Activated T-helper 1 cell treated with Interleukin-2 at 50 U/mL for 16 hours (primary cell): ENCODE data around the gene LRR1.
A peak's percentile ranks its signal among the peaks of the same experiment; 100 is the strongest.
"Not testable (repeated sequence)": the region's sequence is repeated elsewhere in the genome, so short reads cannot be mapped to it uniquely, and the experiment has no call there.

Source experiments
- DNase-seq: peaks from one replicate; pipeline ENCODE4 v3.0.0-alpha.2; 2020; ENCODE audit warnings: low read depth

The LRR1 gene, protein sequence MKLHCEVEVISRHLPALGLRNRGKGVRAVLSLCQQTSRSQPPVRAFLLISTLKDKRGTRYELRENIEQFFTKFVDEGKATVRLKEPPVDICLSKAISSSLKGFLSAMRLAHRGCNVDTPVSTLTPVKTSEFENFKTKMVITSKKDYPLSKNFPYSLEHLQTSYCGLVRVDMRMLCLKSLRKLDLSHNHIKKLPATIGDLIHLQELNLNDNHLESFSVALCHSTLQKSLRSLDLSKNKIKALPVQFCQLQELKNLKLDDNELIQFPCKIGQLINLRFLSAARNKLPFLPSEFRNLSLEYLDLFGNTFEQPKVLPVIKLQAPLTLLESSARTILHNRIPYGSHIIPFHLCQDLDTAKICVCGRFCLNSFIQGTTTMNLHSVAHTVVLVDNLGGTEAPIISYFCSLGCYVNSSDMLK

DNA sequence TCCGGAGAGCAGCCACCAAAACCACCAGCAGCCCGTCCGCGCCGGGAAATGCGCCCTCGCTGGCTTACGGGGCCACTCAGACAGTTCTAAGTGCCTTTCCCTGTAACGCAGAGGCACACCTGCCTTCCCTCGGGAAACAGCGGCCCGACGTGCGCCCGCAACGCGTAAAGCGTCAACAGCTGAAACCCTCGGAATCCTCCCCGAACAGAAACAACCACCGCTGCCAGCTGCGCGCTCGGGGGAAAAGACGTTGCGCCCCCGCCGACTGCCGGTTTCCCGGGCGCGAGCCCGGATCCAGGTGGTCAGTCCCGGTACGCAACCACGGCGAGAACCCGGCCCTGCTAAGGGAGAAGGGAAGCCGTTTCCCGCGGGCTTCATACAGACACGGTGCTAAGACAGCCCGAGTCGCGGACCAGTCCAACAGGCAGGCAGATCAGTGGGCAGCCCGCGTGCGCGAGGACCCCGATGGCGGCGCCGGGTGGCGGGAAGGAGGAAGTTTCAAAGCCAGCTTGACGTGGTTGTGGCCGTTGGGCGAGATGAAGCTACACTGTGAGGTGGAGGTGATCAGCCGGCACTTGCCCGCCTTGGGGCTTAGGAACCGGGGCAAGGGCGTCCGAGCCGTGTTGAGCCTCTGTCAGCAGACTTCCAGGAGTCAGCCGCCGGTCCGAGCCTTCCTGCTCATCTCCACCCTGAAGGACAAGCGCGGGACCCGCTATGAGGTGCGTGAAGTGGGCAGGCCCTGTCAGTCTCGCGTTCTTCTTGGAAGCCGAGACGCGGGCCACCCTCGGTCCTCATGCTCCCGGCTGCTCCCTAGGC, at the start of gene LRR1:
TSS of gene LRR1 (plus strand) at position 456 of the 816 bp plus-strand sequence. CDS start at position 537, 81 bp downstream.
- peak; percentile 74 for DNase-seq

DNA sequence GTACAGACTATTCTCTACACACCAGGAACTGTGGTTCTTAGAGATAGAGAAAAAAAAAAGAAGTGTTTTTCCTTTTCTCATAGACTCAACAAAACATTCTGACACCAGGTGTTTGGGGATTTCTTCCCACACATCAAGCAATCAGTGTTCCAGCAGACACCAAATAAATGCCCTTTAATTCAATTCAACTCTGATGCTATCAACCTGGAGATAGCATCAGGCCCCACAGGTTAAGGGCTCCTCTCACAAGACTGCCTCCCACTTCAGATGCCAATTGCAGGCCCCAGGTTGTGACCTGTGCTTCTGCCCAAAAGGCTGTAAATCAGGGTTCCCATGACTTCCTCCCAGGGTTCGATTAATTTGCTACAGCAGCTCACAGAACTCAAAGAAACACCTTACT, 49.3 kb upstream of the LRR1 start:
- DNase-seq: no peak

DNA sequence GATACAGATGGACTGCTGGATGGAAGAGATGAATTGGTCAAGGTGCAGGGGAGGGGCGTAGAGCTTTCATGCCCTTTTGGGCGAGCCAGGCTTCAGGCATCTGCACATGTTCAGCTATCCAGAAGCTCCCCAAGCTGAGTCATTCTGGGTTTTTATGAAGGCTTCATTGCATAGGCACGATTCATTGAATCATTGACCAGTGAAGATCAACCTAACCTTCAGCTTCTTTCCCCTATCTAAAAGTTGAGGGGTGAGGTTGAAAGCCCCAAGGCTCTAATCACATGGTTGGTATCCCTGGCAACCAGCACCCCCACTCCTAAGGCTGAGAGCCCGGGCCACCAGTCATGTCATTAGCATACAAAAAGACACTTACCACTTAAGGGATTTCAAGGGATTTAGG, 48.9 kb upstream of the LRR1 start:
- DNase-seq: no peak

DNA sequence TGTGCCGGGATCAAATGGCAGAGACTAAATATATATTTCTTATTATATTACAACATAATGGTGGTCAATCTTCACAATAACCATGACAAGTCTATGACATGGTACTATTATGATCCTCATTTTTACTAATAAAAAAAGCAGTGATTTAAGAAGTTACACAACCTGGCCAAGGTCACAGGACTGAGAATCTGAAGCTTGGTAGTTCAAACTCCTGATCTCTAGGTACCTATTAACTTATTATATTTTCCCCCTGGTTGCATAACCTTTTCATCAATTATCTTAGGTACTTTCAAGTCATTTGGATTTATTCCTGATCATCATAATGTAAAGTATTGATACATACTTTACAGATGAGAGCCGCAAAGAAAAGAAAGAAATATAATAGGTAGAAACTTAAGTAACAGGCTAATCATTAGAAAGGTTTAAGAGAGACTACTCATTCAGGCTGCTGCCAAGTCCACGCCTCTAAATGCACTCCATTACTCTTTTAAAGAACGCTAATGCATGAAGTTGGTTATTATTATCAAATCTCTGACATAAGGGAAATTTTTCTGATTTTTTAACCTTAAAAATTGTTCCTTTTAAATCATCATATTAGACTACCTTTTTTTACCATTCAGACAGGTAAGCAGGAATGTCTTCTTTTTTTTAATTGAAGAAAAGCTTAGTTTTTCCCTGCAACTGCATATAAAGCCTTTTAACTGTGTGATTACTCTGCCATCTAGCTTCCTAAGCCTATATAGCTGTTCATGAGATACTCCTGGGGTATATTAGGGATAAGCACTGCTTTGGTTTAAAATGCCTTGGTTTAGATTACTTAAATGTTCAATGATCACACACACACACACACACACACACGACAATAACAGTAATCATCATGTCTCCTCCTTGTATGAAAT, 48.2 kb upstream of the LRR1 start:
- DNase-seq: no peak

DNA sequence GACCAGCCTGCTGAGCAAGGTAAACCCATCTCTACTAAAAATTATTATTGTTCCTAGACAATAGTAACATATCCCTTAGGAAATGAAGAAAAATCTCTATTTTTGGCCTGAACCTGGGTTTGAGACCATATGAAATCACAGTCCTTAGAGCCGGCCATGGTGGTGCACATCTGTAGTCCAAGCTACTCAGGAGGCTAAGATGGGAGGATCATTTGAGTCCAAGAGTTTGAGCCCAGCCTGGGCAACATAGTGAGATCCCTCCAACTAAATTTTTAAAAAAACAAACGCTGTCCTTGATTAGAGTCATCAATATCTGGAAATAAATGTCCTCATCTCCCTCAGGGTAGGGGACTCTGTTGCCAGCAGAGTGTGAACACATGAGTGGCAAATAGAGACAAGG, 47.2 kb upstream of the LRR1 start:
- no peak for DNase-seq

DNA sequence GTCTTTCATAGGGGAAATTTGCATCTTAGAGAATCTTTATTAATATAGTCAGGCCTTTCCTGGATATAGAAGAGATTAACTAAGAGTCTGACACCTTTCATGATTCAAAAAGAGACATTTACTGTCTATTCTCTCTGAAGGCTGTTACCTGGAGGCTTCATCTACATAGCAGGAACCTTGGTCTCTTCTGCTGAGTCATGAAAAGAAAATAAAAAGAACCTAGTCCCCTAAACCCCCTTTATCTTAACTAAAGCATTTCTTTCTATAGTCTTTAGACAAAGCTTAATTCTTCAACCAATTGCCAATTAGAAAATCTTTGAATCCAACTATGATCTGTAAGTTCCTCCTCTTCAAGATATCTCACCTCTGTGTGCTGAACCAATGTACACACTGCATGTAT, 45.6 kb upstream of the LRR1 start:
- no peak for DNase-seq

DNA sequence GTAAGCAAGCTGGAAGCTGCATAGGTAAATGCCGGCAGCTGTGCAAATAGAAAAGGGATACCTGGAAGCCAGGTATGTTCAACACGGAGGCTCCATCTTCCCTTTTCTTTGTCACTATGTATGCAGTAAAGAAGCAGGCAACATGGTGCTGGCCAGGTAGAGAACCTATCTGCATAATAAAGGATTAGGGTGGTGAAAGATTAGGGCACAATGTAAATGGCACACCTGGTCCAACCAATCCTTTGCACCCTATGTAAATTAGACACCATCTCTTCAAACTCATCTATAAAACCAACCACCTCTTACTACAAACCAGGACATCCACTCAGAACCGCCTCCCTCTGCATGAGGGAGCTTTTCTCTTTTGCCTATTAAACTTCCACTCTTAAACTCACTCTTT, 44.8 kb upstream of the LRR1 start:
- no peak for DNase-seq

DNA sequence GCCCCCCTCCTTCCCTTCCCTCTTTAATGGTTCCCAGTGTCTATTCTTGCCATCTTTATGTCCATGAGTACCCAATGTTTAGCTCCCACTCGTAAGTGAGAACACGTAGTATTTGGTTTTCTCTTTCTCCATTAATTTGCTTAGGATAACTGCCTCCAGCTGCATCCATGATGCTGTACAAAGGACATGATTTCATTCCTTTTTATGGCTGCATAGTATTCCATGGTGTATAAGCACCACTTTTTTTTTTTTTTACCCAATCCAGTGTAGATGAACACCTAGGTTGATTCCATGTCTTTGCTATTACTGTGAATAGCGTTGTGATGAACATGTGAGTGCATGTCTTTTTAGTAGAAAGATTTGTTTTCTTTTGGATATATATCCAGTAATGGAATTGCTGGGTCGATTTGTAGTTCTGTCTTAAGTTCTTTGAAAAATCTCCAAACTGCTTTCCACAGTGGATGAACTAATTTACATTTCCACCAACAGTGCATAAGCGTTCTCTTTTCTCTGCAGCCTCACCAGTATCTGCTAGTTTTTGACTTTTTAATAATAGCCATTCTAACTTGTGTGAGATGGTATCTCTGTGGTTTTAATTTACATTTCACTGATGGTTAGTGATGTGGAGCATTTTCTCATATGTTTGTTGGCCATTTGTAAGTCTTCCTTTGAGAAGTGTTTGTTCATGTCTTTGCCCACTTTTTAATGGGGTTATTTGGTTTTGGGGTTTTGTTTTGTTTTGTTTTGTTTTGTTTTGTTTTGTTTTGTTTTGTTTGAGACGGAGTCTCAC, 38.6 kb upstream of the LRR1 start:
- no peak for DNase-seq

DNA sequence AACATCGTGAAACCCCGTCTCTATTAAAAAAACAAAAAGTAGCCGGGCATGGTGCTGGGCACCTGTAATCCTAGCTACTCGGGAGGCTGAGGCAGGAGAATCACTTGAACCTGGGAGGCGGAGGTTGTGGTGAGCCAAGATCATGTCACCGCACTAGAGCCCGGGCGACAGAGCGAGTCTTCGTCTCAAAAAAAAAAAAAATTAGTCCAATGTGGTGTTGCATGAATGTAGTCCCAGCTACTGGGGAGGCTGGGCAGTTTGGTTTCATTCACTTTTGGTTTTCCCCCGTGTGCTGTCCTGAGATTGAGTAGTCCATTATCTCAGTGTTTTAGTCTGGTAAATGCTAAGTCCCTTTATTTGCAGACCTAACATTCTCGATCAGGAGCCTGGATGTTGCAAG, 32.0 kb upstream of the LRR1 start:
- DNase-seq: no peak

DNA sequence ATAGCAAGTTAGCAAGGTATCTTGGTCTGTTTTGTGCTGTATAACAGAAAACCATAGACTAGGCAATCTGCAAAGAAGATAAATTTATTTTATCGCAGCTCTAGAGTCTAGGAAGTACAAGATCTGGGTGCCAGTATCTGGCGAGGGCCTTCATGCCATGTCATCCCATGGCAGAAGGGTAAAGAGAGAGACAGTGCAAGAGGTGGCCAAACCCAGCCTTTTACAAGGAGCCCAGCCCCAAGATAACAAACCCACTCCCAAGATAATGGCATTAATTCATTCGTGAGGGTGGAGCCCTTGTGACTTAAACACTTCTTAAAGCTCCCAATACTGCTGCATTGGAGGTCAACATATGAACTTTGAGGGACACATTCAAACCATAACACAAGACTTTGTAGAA, 29.5 kb upstream of the LRR1 start:
- DNase-seq: no peak

DNA sequence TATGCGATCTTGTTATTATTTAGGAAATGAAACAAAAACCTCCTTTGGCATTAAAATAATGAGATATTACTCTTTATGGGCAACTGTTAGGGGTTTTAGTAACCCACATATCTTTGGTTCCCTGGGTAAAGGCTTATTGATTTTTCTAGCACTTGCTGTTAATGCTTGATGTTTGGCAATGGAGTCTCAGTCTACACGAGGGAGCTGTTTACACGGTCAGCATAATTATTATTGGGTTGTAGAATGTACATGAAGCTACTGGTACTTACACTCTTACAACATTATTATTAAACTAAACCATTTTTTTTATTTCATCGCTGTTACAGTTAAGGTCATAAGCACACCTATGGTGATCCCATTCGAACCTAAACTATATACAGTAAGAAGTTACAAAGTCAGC, 24.7 kb upstream of the LRR1 start:
- DNase-seq: no peak

DNA sequence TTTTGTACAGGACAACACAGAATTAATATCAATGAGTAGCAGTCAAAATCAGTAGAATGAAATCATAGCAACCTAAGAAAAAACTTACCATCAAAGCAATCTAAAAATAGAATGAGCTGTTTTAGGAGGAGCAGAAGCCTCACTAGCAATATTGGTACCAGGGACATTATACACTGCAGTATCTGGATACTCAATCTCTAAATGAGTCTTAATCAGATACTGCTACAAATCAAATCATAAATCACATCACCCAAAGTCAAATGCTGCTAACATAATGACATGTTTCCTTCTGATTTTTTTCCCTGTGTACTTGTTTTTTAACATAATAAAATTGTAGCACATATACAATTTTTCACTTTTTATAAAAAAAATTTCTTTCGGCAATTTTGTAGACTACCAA, 20.6 kb upstream of the LRR1 start:
- no peak for DNase-seq

DNA sequence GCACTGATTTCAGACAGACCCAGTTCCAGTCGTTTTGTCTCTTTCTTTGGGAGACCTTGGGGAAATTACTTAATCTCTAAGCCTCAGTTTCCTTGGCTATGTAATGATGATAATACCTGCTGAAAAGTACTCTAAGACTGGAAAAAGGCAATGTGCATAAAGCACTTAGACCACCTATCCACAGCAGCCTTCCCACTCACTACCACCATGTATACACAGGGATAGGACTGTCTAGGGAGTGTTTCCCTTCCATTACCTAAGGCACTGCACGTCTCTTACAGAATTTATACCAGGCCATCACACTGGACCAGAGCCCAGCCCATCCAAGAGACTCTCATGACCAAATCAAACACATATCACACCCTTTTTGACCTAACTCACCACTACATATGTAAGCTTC, 18.9 kb upstream of the LRR1 start:
- DNase-seq: no peak

DNA sequence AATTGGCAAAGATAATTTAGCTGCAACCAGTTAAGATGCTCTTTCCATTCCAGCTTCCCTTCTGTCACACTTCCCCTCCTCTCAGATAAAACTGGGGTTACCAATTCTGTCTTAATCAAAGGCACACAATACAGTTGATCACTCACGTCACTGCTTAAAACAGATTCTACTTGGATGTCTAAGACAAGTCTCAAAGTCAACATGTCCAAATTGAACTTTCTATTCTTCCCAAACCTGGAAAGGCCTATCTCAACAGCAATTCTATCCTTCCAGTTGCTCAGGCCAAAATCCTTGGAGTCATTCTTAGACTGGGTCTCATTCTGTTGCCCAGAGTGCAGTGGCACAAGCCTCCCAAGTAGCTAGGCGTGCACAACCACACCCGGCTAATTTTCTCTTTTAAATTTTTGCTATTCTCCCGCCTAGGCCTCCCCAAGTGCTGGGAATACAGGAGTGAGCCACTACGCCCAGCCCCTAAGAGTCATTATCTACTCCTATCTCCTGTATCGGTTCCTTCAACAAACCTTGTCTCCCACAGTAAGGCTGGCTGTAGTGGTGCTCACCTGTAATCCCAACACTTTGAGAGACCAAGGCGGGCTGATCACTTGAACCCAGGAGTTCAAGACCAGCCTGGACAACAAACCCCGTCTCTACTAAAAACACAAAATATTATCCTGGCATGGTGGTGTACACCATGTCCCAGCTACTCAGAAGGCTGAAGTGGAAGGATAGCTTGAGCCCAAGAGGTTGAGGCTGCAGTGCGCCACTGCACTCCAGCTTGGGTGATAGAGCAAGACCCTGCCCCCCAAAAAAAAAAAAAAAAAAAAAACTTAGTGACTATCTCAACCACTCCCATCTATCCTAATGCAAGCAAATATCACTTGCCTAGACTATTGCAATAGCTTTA, 17.3 kb upstream of the LRR1 start:
- no peak for DNase-seq

DNA sequence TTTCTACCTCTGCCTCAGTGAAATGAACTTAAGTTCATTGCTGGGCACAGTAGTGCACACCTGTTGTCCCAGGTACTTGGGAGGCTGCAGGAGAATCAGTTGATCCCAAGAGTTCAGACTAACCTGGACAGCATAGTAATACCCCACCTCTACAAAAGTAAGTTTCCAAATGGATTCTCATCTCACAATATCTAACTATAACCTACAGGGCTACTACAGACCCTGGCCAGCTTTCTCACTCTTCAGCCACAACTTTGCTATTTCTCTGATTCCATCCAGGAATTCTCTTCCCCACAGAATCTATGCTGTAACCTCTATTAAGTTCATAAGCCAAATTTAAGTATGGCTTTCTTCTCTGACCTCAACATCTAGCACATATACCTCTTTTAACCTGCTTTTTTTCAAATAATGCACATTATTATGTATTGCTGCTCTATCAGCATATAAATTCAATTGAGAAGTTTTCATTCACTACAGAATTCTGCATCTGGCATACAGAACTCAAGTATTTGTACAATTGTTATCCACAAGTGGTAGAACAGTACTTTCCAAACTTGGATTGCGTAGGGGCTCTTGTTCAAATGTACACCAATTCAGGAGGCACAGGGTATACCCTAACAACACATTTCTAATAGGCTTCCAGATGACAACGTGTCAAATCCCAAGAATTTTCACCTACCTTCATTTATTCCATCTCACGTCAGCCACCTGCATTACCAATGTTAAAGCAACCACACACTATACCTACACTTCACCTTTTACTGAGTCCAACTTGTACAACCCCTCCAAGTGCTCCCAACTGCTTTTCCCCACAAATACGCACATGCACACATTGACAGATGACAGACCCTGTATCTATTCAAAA, 16.4 kb upstream of the LRR1 start:
- no peak for DNase-seq

DNA sequence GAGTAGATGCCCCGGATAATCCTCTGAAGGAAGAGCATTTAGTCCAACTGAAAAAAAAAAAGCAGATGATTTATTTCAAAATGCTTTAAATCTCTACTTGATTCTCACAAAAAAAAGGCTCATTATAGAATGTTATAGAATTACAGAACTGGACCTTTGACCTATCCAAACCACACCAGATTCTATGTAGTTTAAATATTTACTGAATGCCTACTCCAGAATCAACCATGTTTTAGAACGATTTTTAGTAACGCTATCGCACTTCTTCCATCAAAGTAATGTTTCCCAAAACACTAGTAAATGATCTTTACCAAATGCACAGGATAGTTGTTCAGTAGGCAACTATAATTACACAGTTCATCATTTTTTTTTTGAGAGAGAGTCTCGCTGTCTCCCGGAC, 15.1 kb upstream of the LRR1 start:
- DNase-seq: no peak

DNA sequence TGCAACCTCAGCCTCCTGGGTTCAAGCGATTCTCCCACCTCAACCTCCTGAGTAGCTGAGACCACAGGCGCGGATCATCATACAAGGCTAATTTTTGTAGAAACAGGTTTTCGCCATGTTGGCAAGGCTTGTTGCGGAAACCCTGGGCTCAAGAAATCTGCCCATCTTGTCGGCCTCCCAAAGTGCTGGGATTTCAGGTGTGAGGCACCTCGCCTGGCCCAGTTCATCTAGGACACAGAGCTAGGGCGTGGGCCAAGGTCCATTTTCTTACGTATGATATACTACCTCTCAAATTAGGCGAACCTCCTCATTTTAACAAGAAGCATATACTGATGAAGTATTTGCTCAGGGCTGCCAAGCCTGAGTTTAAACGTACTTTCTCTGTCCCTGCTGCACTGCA, 14.7 kb upstream of the LRR1 start:
- DNase-seq: no peak

DNA sequence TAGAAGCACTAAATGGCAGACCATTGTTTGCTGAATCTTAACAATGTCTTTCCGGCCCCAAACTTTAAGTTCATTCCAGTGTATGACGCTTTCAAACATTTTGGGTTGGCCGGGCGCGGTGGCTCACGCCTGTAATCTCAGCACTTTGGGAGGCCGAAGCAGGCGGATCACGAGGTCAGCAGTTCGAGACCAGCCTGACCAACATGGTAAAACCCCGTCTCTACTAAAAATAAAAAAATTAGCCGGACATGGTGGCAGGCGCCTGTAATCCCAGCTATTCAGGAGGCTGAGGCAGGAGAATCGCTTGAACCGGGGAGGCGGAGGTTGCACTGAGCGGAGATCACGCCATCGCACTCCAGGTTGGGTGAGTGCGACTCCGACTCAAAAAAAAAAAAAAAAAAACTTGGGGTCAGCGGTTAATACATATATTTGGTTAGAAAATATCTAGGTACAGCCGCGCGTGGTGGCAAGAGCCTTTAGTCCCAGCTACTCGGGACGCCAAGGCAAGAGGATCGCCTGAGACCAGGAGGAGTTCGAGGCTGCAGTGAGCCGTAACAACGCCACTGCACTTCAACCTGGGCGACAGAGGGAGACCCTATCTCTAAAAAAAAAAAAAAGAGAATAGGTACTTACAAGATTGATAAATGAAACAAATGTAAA, 13.6 kb upstream of the LRR1 start:
- DNase-seq: not testable (repeated sequence)
